ENCODE results near the gene MAP2K1.

MAP2K1 gene

DNA sequence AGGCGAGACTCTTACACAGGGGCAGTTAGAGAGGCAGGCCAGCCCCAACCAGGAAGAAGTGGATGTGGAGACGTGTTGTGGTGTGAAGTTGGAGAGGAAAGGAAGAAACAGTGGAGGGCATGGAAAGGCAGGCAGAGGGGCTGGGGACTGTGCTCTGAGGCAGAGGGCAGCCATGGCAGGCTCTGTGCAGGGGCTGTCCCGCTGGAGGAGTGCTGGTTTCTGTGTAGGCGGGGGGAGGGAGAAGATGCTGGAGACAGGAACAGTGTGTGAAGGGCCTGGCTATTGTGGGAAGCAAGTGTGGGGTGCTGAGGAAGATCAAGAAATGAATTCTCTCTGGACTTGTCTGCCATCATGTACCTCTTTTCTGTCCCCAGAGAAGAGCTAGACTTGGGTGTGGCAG is 89.8 kb downstream of the MAP2K1 start:
- TF ChIP-seq, protein P1, sequence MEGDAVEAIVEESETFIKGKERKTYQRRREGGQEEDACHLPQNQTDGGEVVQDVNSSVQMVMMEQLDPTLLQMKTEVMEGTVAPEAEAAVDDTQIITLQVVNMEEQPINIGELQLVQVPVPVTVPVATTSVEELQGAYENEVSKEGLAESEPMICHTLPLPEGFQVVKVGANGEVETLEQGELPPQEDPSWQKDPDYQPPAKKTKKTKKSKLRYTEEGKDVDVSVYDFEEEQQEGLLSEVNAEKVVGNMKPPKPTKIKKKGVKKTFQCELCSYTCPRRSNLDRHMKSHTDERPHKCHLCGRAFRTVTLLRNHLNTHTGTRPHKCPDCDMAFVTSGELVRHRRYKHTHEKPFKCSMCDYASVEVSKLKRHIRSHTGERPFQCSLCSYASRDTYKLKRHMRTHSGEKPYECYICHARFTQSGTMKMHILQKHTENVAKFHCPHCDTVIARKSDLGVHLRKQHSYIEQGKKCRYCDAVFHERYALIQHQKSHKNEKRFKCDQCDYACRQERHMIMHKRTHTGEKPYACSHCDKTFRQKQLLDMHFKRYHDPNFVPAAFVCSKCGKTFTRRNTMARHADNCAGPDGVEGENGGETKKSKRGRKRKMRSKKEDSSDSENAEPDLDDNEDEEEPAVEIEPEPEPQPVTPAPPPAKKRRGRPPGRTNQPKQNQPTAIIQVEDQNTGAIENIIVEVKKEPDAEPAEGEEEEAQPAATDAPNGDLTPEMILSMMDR (IDR thresholded peaks at IDR 0.05; ENCODE audit: insufficient read depth, low read depth, low read length, missing control alignments) = no peak
- no peak overlapping the region for H3K4me3 ChIP-seq (ENCODE audit: low read depth, low read length)
- DNase-seq (ENCODE audit: low read depth) = no peak

DNA sequence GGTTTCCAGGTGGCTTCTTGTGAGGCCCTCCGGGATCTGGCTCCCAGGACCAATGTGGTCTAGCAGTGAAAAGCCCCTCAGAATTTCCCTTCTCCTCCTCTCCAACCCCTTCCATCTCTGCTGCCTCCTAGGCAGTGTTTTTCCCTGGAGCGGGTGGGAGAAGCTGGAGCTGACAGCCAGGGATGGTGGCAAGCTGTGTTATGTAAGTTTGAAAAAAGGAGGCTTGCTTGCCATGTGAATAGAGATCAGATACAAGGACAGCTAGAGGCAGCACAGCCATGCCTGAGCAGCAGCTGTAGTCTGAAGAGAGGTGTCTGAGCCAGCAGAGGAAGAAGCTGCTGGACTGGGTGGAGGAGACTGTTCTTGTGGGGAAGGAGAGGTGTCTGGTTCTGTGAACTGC is 90.3 kb downstream of the MAP2K1 start:
- TF ChIP-seq, protein P1 (IDR thresholded peaks at IDR 0.05; ENCODE audit: insufficient read depth, low read depth, low read length, missing control alignments) = no peak
- no peak overlapping the region for H3K4me3 ChIP-seq (ENCODE audit: low read depth, low read length)
- DNase-seq (ENCODE audit: low read depth) = no peak

DNA sequence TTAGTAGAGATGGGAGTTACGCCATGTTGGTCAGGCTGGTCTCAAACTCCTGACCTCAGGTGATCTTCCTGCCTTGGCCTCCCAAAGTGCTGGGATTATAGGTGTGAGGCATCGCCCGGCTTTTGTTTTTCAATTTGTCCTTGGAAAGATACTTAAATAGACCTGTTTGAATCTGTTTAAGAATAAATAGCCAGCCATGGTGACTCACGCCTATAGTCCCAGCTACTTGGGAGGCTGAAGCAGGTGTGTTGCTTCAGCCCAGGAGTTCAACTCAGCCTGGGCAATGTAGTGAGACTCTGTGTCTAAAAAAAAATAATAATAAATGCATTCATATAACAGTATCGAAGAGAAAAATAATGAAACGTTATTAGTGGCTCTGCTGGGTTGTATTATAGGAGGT is 93.6 kb downstream of the MAP2K1 start:
- TF ChIP-seq, protein P1 (IDR thresholded peaks at IDR 0.05; ENCODE audit: insufficient read depth, low read depth, low read length, missing control alignments) = no peak
- no peak for DNase-seq (ENCODE audit: low read depth)

DNA sequence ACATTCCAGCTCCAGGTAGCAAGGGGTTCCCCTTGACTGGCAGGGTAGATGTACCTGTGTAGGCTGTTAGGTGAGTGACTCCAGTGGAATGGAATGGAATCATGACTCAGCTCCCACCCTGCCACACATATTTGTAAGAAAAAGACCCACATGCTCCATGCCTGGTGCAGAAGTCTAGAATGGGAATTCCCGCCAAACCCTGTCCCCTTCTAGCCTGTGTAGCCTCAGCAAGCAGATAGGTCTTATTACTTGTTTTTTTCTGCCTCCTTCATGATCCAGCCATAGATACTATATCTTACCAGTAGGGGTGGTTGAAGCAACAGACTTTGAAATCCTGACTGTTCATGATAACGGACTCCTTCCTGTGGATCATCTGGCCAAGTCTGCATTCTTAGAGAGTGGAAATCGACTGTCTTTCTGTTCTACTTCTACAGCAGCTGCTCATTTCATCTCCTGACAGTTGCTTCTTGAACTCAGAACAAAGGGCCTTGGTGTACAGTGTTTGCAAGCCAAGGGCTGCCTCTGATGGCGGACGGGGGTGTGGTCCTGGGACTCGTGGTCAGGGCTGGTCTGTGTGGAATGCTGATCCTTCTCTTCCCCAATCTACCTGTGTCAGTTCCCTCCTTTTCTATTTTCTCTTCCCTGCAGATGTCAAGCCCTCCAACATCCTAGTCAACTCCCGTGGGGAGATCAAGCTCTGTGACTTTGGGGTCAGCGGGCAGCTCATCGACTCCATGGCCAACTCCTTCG is 94.6 kb downstream of the MAP2K1 start:
- TF ChIP-seq, protein P1 (IDR thresholded peaks at IDR 0.05; ENCODE audit: insufficient read depth, low read depth, low read length, missing control alignments) = no peak
- H3K4me3 ChIP-seq (ENCODE audit: low read depth, low read length) = no peak overlapping the region
- no peak for DNase-seq (ENCODE audit: low read depth)

More for the DNA sequence above, 93.6 kb downstream of the MAP2K1 start:
- H3K4me3 ChIP-seq (ENCODE audit: low read depth, low read length) = no peak overlapping the region

DNA sequence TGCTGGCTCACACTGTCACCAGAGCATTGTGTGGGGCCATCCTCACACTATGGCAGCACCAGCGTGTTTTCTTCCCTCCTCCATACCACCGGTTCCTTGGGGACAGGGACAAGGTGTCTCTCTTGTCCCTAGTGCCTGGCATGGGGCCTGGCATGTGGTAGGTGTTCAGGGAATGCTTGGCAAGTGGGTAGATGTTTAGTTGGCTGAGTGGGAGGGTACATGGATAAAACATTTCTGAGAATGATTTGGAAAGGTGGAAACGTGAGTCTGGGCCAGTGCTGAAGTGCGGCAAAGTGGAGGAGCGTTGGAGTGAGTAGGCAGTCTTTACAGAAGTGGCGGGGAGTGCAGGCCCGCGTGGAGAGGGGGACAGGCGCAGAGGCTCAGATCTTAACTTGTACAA is 95.8 kb downstream of the MAP2K1 start:
- DNase-seq (ENCODE audit: low read depth) = no peak
- no peak overlapping the region for H3K4me3 ChIP-seq (ENCODE audit: low read depth, low read length)
- TF ChIP-seq, protein P1 (IDR thresholded peaks at IDR 0.05; ENCODE audit: insufficient read depth, low read depth, low read length, missing control alignments) = no peak

DNA sequence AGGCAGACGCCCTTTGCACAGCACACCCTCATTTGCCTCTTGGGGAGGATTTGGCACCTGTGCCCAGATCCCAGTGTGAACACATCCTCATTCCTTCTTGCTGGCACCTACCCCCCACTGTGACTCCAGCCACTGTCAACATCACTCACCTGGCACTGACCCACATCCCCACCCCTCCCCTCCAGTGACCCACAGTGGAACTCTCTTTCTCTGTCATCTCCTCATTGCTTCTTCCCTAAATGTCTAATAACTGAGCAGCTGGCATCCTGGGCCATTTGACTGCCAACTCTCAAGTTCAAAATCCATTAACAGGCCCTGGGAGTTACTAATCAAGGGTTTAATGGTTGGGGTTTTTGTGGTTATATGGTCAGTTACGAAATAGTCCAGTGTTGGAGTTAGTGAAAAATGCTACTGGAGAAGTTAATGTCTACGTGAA is 96.4 kb downstream of the MAP2K1 start:
- TF ChIP-seq, protein P1 (IDR thresholded peaks at IDR 0.05; ENCODE audit: insufficient read depth, low read depth, low read length, missing control alignments) = no peak
- DNase-seq (ENCODE audit: low read depth) = no peak
- no peak overlapping the region for H3K4me3 ChIP-seq (ENCODE audit: low read depth, low read length)
